Skeletal muscle tissue (tissue), 2 donors: ENCODE results near the gene RPS29. TPM values are rescaled to one million over a fixed set of nuclear protein-coding genes. Genes with fewer than 3 reads are reported as not detected.

Experiments used
- small RNA-seq: library from RNA; depleted of rRNA; stranded (forward); fragments of <200 nt; gene quantifications from one replicate; pipeline ENCODE3, GENCODE V24; 2014
- total RNA-seq: library from RNA; depleted of rRNA; stranded (reverse); fragments of >200 nt; gene quantifications from one replicate; pipeline ENCODE4 v1.2.3, GENCODE V29; 2014

RPS29 gene
- total RNA-seq, 1 donor from 2014 or later = 2,999 TPM

Small RNA genes within 50 kb of the gene (small RNA-seq; reads per million reads assigned to genes)
- gene AL139099.3 (not detected), gene AL139099.4 (not detected), gene RF00019 (not detected), gene RNA5SP384 (not detected)

Other genes starting within 250 kb of the RPS29 start
- 8.4 TPM for gene LRR1, start 12.6 kb upstream of the RPS29 start, total RNA-seq
- 243 TPM for gene RPL36AL, start 34.2 kb upstream of the RPS29 start, total RNA-seq
- 28.2 TPM for gene MGAT2, start 34.4 kb upstream of the RPS29 start, total RNA-seq
- gene DNAAF2, start 48.9 kb upstream of the RPS29 start, total RNA-seq = 5.7 TPM
- 15.1 TPM for gene POLE2, start 101.8 kb upstream of the RPS29 start, total RNA-seq
- 20.9 TPM for gene KLHDC1, start 106.7 kb upstream of the RPS29 start, total RNA-seq
- gene KLHDC2, start 181.8 kb upstream of the RPS29 start, total RNA-seq = 123 TPM